SK-N-SH treated with all-trans-retinoic acid at 6 μM for 48 hours (cell line): Measurements from ENCODE around the gene RESF1.

Experiments
- ARNTL ChIP-seq: fragments of 450-650 bp; formaldehyde crosslinking; IDR thresholded peaks from 2 replicates; pipeline ENCODE4 v1.5.0; 2020; ENCODE audit warnings: low read depth, mild to moderate bottlenecking, moderate library complexity, borderline replicate concordance
- CSDC2 ChIP-seq: fragments of 250-450 bp; sonication (Bioruptor Pico); IDR thresholded peaks from 2 replicates; pipeline ENCODE4 v1.5.0; 2020; ENCODE audit warnings: mild to moderate bottlenecking, moderate library complexity
- ESRRG ChIP-seq: fragments of 250-450 bp; sonication (Bioruptor Pico); IDR thresholded peaks from 2 replicates; pipeline ENCODE4 v1.6.1; 2021; ENCODE audit warnings: mild to moderate bottlenecking
- GLIS3 ChIP-seq: fragments of 250-450 bp; sonication (Bioruptor Pico); IDR thresholded peaks from 2 replicates; pipeline ENCODE4 v1.5.0; 2020; ENCODE audit warnings: mild to moderate bottlenecking, moderate library complexity
- RARB ChIP-seq: fragments of 250-450 bp; sonication (Bioruptor Pico); IDR thresholded peaks from 2 replicates; pipeline ENCODE4 v1.8.0; 2021; ENCODE audit warnings: mild to moderate bottlenecking, moderate library complexity
- TCF4 ChIP-seq: fragments of 250-450 bp; sonication (Bioruptor Pico); IDR thresholded peaks from 2 replicates; pipeline ENCODE4 v1.8.0; 2021; ENCODE audit warnings: mild to moderate bottlenecking, moderate library complexity, borderline replicate concordance
- ZC3H10 ChIP-seq: fragments of 250-450 bp; sonication (Bioruptor Pico); IDR thresholded peaks from 2 replicates; pipeline ENCODE4 v1.5.1; 2021; ENCODE audit warnings: mild to moderate bottlenecking, moderate library complexity
- ZFP30 ChIP-seq: fragments of 450-650 bp; formaldehyde crosslinking; IDR thresholded peaks from 2 replicates; pipeline ENCODE4 v1.5.0; 2022; ENCODE audit warnings: mild to moderate bottlenecking, moderate library complexity
- ZNF8 ChIP-seq: fragments of 450-650 bp; formaldehyde crosslinking; IDR thresholded peaks from 2 replicates; pipeline ENCODE4 v1.5.0; 2020; ENCODE audit warnings: mild to moderate bottlenecking, moderate library complexity
- TF ChIP-seq, protein P1 (sequence below): fragments of 250-450 bp; sonication (Bioruptor Pico); IDR thresholded peaks from 2 replicates; pipeline ENCODE4 v1.5.1; 2021; ENCODE audit warnings: mild to moderate bottlenecking, moderate library complexity
- TF ChIP-seq, protein P2 (sequence below): fragments of 250-450 bp; sonication (Bioruptor Pico); IDR thresholded peaks from 2 replicates; pipeline ENCODE4 v1.5.1; 2020; ENCODE audit warnings: low read depth, mild to moderate bottlenecking, moderate library complexity
- TF ChIP-seq, protein P3 (sequence below): fragments of 250-450 bp; sonication (Bioruptor Pico); IDR thresholded peaks from 2 replicates; pipeline ENCODE4 v1.8.0; 2020; ENCODE audit warnings: mild to moderate bottlenecking, moderate library complexity, borderline replicate concordance

DNA sequence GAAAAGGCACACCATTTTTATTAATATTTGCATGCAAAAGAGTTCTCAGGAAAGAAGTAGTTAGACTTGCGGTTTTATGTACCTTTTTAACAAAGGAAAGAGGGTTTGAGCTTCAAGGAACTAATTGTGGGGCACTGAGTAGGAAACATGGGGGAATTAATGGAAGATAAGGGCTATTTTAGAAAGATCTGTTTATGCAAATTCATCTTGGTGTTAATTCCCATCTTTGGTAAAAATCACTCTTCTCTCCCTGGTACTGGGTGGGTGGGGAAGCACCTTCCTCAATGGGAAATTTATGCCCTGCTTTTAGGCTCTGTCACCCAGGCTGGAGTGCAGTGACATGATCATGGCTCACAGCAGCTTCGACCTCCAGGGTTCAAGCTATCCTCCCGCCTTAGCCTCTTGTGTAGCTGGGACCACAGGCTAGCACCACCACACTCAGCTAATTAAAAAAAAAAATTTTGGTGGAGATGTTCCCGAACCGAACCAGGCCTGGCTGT is 30.1 kb upstream of the RESF1 start:
- no peak for TF ChIP-seq TCF4
- TF ChIP-seq, protein P1, sequence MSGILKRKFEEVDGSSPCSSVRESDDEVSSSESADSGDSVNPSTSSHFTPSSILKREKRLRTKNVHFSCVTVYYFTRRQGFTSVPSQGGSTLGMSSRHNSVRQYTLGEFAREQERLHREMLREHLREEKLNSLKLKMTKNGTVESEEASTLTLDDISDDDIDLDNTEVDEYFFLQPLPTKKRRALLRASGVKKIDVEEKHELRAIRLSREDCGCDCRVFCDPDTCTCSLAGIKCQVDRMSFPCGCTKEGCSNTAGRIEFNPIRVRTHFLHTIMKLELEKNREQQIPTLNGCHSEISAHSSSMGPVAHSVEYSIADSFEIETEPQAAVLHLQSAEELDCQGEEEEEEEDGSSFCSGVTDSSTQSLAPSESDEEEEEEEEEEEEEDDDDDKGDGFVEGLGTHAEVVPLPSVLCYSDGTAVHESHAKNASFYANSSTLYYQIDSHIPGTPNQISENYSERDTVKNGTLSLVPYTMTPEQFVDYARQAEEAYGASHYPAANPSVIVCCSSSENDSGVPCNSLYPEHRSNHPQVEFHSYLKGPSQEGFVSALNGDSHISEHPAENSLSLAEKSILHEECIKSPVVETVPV (CRISPR knock-in tag): no peak
- TF ChIP-seq CSDC2 (CRISPR knock-in tag): no peak
- no peak for TF ChIP-seq GLIS3 (CRISPR knock-in tag)
- no peak for TF ChIP-seq RARB (CRISPR knock-in tag)
- TF ChIP-seq ARNTL (CRISPR knock-in tag): no peak
- no peak for TF ChIP-seq ESRRG
- TF ChIP-seq ZFP30 (CRISPR knock-in tag): no peak
- TF ChIP-seq ZC3H10 (CRISPR knock-in tag): no peak
- no peak for TF ChIP-seq ZNF8
- TF ChIP-seq, protein P2, sequence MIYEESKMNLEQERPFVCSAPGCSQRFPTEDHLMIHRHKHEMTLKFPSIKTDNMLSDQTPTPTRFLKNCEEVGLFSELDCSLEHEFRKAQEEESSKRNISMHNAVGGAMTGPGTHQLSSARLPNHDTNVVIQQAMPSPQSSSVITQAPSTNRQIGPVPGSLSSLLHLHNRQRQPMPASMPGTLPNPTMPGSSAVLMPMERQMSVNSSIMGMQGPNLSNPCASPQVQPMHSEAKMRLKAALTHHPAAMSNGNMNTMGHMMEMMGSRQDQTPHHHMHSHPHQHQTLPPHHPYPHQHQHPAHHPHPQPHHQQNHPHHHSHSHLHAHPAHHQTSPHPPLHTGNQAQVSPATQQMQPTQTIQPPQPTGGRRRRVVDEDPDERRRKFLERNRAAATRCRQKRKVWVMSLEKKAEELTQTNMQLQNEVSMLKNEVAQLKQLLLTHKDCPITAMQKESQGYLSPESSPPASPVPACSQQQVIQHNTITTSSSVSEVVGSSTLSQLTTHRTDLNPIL (CRISPR knock-in tag): no peak
- TF ChIP-seq, protein P3, sequence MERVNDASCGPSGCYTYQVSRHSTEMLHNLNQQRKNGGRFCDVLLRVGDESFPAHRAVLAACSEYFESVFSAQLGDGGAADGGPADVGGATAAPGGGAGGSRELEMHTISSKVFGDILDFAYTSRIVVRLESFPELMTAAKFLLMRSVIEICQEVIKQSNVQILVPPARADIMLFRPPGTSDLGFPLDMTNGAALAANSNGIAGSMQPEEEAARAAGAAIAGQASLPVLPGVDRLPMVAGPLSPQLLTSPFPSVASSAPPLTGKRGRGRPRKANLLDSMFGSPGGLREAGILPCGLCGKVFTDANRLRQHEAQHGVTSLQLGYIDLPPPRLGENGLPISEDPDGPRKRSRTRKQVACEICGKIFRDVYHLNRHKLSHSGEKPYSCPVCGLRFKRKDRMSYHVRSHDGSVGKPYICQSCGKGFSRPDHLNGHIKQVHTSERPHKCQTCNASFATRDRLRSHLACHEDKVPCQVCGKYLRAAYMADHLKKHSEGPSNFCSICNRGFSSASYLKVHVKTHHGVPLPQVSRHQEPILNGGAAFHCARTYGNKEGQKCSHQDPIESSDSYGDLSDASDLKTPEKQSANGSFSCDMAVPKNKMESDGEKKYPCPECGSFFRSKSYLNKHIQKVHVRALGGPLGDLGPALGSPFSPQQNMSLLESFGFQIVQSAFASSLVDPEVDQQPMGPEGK: no peak
